ENCODE results near the gene MAGEF1. TPM values are rescaled to one million over a fixed set of nuclear protein-coding genes. Genes with fewer than 3 reads are reported as not detected.

The MAGEF1 gene
- total and polyA plus RNA-seq, 2 of the 13 experiments (the other 11 are each of a cell fraction or from before 2014, with no cell fraction given), result 26.0 to 62.4 TPM

- peaks cover 3 to 45% of the 10 kb centered on the region in 2 experiments; a peak in 3 of 5 replicates for H3K27me3 ChIP-seq (ENCODE audit: control insufficient read depth in 1 of 2, insufficient read depth in 2 of 2, low read length in 2 of 2)
- no peaks in the 10 kb centered on the region for H4K20me1 ChIP-seq (ENCODE audit: insufficient read depth, low read length)
- no peaks in the 10 kb centered on the region for H3K9me3 ChIP-seq (ENCODE audit: low read length)
- ChIA-PET CTCF (ENCODE audit: low intra/inter-chr PET ratio, low total read pairs) (no interaction called here), POLR2A (interaction anchor here (0.9 kb wide), 1 partner anchor 20 kb away, joined by 3 read pairs; the partner anchor contains the start of gene MAGEF1)
- H3K4me2 ChIP-seq (ENCODE audit: low read depth, low read length), result no peak overlapping the region
- no peaks in the 10 kb centered on the region for H3K4me1 ChIP-seq (ENCODE audit: insufficient read depth, low read length)
- no peaks in the 10 kb centered on the region for H3K36me3 ChIP-seq (replicated peaks in 1 of 2; ENCODE audit: control insufficient read depth in 1 of 2, insufficient read depth in 2 of 2, low read length in 2 of 2)
- H3K79me2 ChIP-seq (ENCODE audit: insufficient read depth, low read length), result no peaks in the 10 kb centered on the region
- no peak for TF ChIP-seq DMTF1 (CRISPR knock-in tag; IDR thresholded peaks at IDR 0.05)
- no peak for TF ChIP-seq FOXA1 (IDR thresholded peaks at IDR 0.05)
- TF ChIP-seq FOXA1 (CRISPR knock-in tag; IDR thresholded peaks at IDR 0.05), result no peak
- no peak for TF ChIP-seq ZNF256 (CRISPR knock-in tag; conservative IDR thresholded peaks at IDR 0.05)
- no peak for TF ChIP-seq NCOA2 (CRISPR knock-in tag; IDR thresholded peaks at IDR 0.05)
- no peak for TF ChIP-seq CERS6 (CRISPR knock-in tag; IDR thresholded peaks at IDR 0.05)
- no peak for TF ChIP-seq NR2C2 (CRISPR knock-in tag; IDR thresholded peaks at IDR 0.05; ENCODE audit: borderline replicate concordance)
- no peak for FAIRE-seq
- intact Hi-C loops (cut with micrococcal nuclease; ENCODE audit: unreplicated experiment), result loop anchor here (5.0 kb wide), 1 partner anchor 86 kb away; no protein-coding TSS in a partner anchor
- 52% methylated on average over 16 of the region's 23 CpGs for WGBS (ENCODE audit: low lambda C conversion rate)
- DNase-seq (ENCODE audit: low spot score), result no peak
- ATAC-seq, result peak; percentile 34; the same call in 1 of the 3 replicates
- no peak overlapping the region for H3K9ac ChIP-seq (ENCODE audit: insufficient read depth, low read depth, low read length)
- H3K4me3 ChIP-seq (replicated peaks in 1 of 3; ENCODE audit: insufficient read depth in 1 of 3, low read depth in 2 of 3, low read length in 3 of 3), result no peak overlapping the region
- H2AFZ ChIP-seq (ENCODE audit: low read length), result no peak overlapping the region
- BruUV-seq (replicated peaks), result no TSS peak
- in situ Hi-C loops (cut with HindIII; ENCODE audit: extremely low pct_ligation_motif_present, low pct_unique_long_range_greater_than_20kb), result no loop called here
- no peak overlapping the region for H3K27ac ChIP-seq (ENCODE audit: extremely low read length, insufficient read depth, low read length)
These were observed 20.2 kb downstream of the MAGEF1 start for GRCh38 chr3:184691397-184692231.
